ENCODE data around the gene MSH5. TPM values are rescaled to one million over a fixed set of nuclear protein-coding genes. Genes with fewer than 3 reads are reported as not detected.
A peak's percentile ranks its signal among the peaks of the same experiment; 100 is the strongest.

The MSH5 gene
- total RNA-seq, 1 donor from 2014 or later: 48.2 TPM

- TF ChIP-seq CTCF (IDR thresholded peaks at IDR 0.05; ENCODE audit: unreplicated experiment): no peak
These were observed 1.5 kb upstream of the MSH5 start for GRCh38 chr6:31737991-31738979.

GRCh38 chr6:31740397-31741223 is 805 bp downstream of the MSH5 start:
- peak overlapping the region; percentile 85 for H3K4me3 Mint-ChIP-seq
- H3K4me1 Mint-ChIP-seq: peaks cover 51% of the 10 kb centered on the region

More at GRCh38 chr6:31737991-31738979, 1.5 kb upstream of the MSH5 start:
- no peaks in the 10 kb centered on the region for H3K27me3 Mint-ChIP-seq (ENCODE audit: low read depth)
- peaks cover 63% of the 10 kb centered on the region for H3K4me1 Mint-ChIP-seq
- H3K27ac Mint-ChIP-seq: peak overlapping the region; percentile 99
- H3K36me3 Mint-ChIP-seq: peaks cover 7% of the 10 kb centered on the region
- no peak for DNase-seq (ENCODE audit: low spot score in 2 of 2, unreplicated experiment in 2 of 2)
- no peaks in the 10 kb centered on the region for H3K9me3 Mint-ChIP-seq
- peak overlapping the region; percentile 82 for H3K4me3 Mint-ChIP-seq

GRCh38 chr6:31741815-31742214 is 2.0 kb downstream of the MSH5 start:
- H3K4me1 Mint-ChIP-seq: peaks cover 41% of the 10 kb centered on the region
- H3K36me3 Mint-ChIP-seq: peaks cover 2% of the 10 kb centered on the region
- no peaks in the 10 kb centered on the region for H3K9me3 Mint-ChIP-seq
- DNase-seq (ENCODE audit: low spot score in 2 of 2, unreplicated experiment in 2 of 2): no peak
- H3K27me3 Mint-ChIP-seq (ENCODE audit: low read depth): no peaks in the 10 kb centered on the region
- H3K27ac Mint-ChIP-seq: no peak overlapping the region
- no peak for TF ChIP-seq CTCF (IDR thresholded peaks at IDR 0.05; ENCODE audit: unreplicated experiment)
- no peak overlapping the region for H3K4me3 Mint-ChIP-seq

More at GRCh38 chr6:31740397-31741223, 805 bp downstream of the MSH5 start:
- Mint-ChIP-seq H3K36me3 (peaks cover 2% of the 10 kb centered on the region), H3K9me3 (no peaks in the 10 kb centered on the region), H3K27ac (peak overlapping the region; percentile 95), H3K27me3 (ENCODE audit: low read depth) (no peaks in the 10 kb centered on the region)
- no peak for DNase-seq (ENCODE audit: low spot score in 2 of 2, unreplicated experiment in 2 of 2)
- TF ChIP-seq CTCF (IDR thresholded peaks at IDR 0.05; ENCODE audit: unreplicated experiment): no peak

GRCh38 chr6:31742894-31743293 is 3.1 kb downstream of the MSH5 start:
- no peak for TF ChIP-seq CTCF (IDR thresholded peaks at IDR 0.05; ENCODE audit: unreplicated experiment)
- Mint-ChIP-seq H3K27ac (no peak overlapping the region), H3K4me3 (no peak overlapping the region), H3K9me3 (no peaks in the 10 kb centered on the region), H3K36me3 (peaks cover 2% of the 10 kb centered on the region), H3K4me1 (peaks cover 30% of the 10 kb centered on the region), H3K27me3 (ENCODE audit: low read depth) (no peaks in the 10 kb centered on the region)
- DNase-seq (ENCODE audit: low spot score in 2 of 2, unreplicated experiment in 2 of 2): no peak

- Mint-ChIP-seq H3K36me3 (peaks cover 5% of the 10 kb centered on the region), H3K27me3 (ENCODE audit: low read depth) (no peaks in the 10 kb centered on the region), H3K4me1 (peaks cover 15% of the 10 kb centered on the region), H3K4me3 (no peak overlapping the region), H3K9me3 (no peaks in the 10 kb centered on the region), H3K27ac (no peak overlapping the region)
- DNase-seq (ENCODE audit: low spot score in 2 of 2, unreplicated experiment in 2 of 2): no peak
- no peak for TF ChIP-seq CTCF (IDR thresholded peaks at IDR 0.05; ENCODE audit: unreplicated experiment)
These were observed 4.6 kb downstream of the MSH5 start for GRCh38 chr6:31744422-31744821.

All from mesothelial cell of epicardium (in vitro differentiated cells).